HEK293 (cell line): ENCODE results near the gene ZFYVE28.

ENCODE experiments used
- KLF9 ChIP-seq: fragments of 450-650 bp; formaldehyde crosslinking; IDR thresholded peaks from 2 replicates; pipeline ENCODE4 v1.5.1; 2016; ENCODE audit warnings: missing biosample characterization, missing genetic modification characterization, low read depth
- ZNF274 ChIP-seq, 2 experiments: fragments of 200-500 bp in 1 of 2; fragments of 450-650 bp in 1 of 2; sonication (Bioruptor generic) in 1 of 2; formaldehyde crosslinking in 1 of 2; IDR thresholded peaks; 2 replicates each; pipeline versions ENCODE4 v1.5.1 to v1.6.1; 2014 to 2016; ENCODE audit warnings: borderline replicate concordance in 1 of 2, inconsistent platforms in 1 of 2, low read length in 1 of 2, missing biosample characterization in 1 of 2, missing genetic modification characterization in 1 of 2
- ZNF830 ChIP-seq: fragments of 450-650 bp; IDR thresholded peaks from 2 replicates; pipeline ENCODE4 v1.5.0; 2018; ENCODE audit warnings: missing biosample characterization, missing genetic modification characterization, low read depth, mild to moderate bottlenecking, moderate library complexity
- TF ChIP-seq, protein P1 (sequence below): fragments of 450-650 bp; formaldehyde crosslinking; conservative IDR thresholded peaks from 2 replicates; pipeline ENCODE4 v1.5.1; 2016; ENCODE audit warnings: low read depth, missing biosample characterization, missing genetic modification characterization
- TF ChIP-seq, protein P2 (sequence below): fragments of 450-650 bp; formaldehyde crosslinking; IDR thresholded peaks from 2 replicates; pipeline ENCODE4 v1.5.1; 2016; ENCODE audit warnings: missing biosample characterization, missing genetic modification characterization
- TF ChIP-seq, protein P3 (sequence below): fragments of 450-650 bp; formaldehyde crosslinking; IDR thresholded peaks from 2 replicates; pipeline ENCODE4 v1.5.1; 2016; ENCODE audit warnings: missing biosample characterization, missing genetic modification characterization
- TF ChIP-seq, protein P4 (sequence below): fragments of 450-650 bp; formaldehyde crosslinking; IDR thresholded peaks from 2 replicates; pipeline ENCODE4 v1.5.1; 2016; ENCODE audit warnings: missing biosample characterization, missing genetic modification characterization

DNA sequence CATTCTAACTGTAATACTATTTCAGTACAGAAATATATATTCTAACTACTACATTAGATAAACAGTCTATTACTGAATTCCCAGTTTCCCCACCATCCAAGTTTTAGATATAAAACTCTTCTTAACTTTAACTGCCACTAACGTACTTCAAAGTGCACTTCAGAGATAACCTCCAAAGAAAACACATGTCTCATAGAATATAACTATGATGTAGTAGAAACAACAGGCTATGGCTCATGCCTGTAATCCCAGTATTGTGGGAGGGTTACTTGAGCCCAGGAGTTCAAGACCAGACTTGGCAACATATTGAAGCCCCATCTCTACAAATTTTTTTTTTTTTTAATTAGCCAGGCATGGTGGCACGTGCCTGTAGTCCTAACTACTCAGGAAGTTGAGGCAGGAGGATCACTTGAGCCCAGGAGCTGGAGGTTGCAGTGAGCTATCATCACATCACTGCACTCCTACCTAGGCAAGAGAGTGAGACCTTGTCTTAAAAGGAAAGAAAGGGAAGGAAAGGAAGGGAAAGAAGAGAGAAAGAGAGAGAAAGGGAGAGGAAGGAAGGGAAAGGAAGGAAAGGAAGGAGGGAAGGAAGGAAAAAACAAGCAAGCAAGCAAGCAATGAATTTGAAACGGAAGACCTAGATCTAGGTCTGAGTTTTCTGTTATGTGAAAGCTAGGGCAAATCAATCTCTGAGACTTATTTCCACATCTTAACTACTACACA, 181.3 kb downstream of the ZFYVE28 start:
- TF ChIP-seq ZNF274 (IDR thresholded peaks at IDR 0.05; ENCODE audit: low read length) (no peak), ZNF274 (tag by site-specific recombination; IDR thresholded peaks at IDR 0.05; ENCODE audit: borderline replicate concordance) (no peak), KLF9 (tag by site-specific recombination) (no peak), ZNF830 (tag by site-specific recombination) (no peak)
- TF ChIP-seq, protein P1, sequence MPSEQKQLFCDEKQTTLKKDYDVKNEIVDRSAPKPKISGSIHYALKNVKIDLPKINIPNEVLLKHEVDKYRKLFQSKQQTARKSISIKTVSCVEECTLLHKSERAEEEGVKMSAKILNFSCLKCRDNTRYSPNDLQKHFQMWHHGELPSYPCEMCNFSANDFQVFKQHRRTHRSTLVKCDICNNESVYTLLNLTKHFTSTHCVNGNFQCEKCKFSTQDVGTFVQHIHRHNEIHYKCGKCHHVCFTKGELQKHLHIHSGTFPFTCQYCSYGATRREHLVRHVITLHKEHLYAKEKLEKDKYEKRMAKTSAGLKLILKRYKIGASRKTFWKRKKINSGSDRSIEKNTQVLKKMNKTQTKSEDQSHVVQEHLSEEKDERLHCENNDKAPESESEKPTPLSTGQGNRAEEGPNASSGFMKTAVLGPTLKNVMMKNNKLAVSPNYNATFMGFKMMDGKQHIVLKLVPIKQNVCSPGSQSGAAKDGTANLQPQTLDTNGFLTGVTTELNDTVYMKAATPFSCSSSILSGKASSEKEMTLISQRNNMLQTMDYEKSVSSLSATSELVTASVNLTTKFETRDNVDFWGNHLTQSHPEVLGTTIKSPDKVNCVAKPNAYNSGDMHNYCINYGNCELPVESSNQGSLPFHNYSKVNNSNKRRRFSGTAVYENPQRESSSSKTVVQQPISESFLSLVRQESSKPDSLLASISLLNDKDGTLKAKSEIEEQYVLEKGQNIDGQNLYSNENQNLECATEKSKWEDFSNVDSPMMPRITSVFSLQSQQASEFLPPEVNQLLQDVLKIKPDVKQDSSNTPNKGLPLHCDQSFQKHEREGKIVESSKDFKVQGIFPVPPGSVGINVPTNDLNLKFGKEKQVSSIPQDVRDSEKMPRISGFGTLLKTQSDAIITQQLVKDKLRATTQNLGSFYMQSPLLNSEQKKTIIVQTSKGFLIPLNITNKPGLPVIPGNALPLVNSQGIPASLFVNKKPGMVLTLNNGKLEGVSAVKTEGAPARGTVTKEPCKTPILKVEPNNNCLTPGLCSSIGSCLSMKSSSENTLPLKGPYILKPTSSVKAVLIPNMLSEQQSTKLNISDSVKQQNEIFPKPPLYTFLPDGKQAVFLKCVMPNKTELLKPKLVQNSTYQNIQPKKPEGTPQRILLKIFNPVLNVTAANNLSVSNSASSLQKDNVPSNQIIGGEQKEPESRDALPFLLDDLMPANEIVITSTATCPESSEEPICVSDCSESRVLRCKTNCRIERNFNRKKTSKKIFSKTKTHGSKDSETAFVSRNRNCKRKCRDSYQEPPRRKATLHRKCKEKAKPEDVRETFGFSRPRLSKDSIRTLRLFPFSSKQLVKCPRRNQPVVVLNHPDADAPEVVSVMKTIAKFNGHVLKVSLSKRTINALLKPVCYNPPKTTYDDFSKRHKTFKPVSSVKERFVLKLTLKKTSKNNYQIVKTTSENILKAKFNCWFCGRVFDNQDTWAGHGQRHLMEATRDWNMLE (tag by site-specific recombination): no peak
- TF ChIP-seq, protein P2, sequence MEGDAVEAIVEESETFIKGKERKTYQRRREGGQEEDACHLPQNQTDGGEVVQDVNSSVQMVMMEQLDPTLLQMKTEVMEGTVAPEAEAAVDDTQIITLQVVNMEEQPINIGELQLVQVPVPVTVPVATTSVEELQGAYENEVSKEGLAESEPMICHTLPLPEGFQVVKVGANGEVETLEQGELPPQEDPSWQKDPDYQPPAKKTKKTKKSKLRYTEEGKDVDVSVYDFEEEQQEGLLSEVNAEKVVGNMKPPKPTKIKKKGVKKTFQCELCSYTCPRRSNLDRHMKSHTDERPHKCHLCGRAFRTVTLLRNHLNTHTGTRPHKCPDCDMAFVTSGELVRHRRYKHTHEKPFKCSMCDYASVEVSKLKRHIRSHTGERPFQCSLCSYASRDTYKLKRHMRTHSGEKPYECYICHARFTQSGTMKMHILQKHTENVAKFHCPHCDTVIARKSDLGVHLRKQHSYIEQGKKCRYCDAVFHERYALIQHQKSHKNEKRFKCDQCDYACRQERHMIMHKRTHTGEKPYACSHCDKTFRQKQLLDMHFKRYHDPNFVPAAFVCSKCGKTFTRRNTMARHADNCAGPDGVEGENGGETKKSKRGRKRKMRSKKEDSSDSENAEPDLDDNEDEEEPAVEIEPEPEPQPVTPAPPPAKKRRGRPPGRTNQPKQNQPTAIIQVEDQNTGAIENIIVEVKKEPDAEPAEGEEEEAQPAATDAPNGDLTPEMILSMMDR (tag by site-specific recombination): no peak
- TF ChIP-seq, protein P3, sequence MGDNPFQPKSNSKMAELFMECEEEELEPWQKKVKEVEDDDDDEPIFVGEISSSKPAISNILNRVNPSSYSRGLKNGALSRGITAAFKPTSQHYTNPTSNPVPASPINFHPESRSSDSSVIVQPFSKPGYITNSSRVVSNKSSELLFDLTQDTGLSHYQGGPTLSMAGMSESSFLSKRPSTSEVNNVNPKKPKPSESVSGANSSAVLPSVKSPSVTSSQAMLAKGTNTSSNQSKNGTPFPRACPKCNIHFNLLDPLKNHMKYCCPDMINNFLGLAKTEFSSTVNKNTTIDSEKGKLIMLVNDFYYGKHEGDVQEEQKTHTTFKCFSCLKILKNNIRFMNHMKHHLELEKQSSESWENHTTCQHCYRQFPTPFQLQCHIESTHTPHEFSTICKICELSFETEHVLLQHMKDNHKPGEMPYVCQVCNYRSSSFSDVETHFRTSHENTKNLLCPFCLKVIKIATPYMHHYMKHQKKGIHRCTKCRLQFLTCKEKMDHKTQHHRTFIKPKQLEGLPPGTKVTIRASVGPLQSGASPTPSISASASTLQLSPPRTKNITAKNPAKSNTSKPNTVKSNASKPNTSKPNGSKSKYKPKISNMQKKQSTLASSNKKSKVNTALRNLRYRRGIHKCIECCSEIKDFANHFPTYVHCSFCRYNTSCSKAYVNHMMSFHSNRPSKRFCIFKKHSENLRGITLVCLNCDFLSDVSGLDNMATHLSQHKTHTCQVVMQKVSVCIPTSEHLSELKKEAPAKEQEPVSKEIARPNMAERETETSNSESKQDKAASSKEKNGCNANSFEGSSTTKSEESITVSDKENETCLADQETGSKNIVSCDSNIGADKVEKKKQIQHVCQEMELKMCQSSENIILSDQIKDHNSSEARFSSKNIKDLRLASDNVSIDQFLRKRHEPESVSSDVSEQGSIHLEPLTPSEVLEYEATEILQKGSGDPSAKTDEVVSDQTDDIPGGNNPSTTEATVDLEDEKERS (tag by site-specific recombination): no peak
- TF ChIP-seq, protein P4, sequence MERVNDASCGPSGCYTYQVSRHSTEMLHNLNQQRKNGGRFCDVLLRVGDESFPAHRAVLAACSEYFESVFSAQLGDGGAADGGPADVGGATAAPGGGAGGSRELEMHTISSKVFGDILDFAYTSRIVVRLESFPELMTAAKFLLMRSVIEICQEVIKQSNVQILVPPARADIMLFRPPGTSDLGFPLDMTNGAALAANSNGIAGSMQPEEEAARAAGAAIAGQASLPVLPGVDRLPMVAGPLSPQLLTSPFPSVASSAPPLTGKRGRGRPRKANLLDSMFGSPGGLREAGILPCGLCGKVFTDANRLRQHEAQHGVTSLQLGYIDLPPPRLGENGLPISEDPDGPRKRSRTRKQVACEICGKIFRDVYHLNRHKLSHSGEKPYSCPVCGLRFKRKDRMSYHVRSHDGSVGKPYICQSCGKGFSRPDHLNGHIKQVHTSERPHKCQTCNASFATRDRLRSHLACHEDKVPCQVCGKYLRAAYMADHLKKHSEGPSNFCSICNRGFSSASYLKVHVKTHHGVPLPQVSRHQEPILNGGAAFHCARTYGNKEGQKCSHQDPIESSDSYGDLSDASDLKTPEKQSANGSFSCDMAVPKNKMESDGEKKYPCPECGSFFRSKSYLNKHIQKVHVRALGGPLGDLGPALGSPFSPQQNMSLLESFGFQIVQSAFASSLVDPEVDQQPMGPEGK: no peak
